ENCODE results near the gene DDX49.

DNA sequence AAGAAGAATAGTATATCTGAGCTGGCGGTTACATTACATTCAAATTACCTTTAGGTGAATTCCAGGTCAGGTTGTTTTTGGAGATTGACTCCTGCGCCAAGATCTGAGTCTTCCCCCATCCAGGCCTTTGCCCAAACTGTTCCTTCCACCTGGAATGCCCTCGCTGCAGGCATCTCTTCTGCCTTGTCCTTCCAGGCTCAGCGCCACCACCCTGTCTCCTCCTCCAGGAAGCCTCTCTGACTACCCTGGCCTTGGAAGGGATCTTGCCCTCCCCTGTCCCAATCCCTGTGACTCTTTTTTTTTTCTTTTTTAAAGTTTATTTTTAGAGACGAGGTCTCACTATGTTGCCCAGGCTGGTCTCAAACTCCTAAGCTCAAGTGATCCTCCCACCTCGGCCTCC, 23.2 kb downstream of the DDX49 start:
- TF ChIP-seq, protein P1, sequence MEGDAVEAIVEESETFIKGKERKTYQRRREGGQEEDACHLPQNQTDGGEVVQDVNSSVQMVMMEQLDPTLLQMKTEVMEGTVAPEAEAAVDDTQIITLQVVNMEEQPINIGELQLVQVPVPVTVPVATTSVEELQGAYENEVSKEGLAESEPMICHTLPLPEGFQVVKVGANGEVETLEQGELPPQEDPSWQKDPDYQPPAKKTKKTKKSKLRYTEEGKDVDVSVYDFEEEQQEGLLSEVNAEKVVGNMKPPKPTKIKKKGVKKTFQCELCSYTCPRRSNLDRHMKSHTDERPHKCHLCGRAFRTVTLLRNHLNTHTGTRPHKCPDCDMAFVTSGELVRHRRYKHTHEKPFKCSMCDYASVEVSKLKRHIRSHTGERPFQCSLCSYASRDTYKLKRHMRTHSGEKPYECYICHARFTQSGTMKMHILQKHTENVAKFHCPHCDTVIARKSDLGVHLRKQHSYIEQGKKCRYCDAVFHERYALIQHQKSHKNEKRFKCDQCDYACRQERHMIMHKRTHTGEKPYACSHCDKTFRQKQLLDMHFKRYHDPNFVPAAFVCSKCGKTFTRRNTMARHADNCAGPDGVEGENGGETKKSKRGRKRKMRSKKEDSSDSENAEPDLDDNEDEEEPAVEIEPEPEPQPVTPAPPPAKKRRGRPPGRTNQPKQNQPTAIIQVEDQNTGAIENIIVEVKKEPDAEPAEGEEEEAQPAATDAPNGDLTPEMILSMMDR (IDR thresholded peaks at IDR 0.05): no peak
- no peak for TF ChIP-seq POLR2A (IDR thresholded peaks at IDR 0.05)
